ENCODE measurements around the gene ATAD5. TPM values are rescaled to one million over a fixed set of nuclear protein-coding genes. Genes with fewer than 3 reads are reported as not detected.

Gene ATAD5
- total RNA-seq, 1 donor from 2014 or later = 6.4 TPM

- H3K27me3 Mint-ChIP-seq (ENCODE audit: unreplicated experiment) = no peaks in the 10 kb centered on the region
- no peaks in the 10 kb centered on the region for H3K9me3 Mint-ChIP-seq (ENCODE audit: unreplicated experiment)
- H3K27ac Mint-ChIP-seq (ENCODE audit: unreplicated experiment) = no peak overlapping the region
- no peak for DNase-seq
- H3K4me3 Mint-ChIP-seq (ENCODE audit: unreplicated experiment) = no peak overlapping the region
- no peaks in the 10 kb centered on the region for H3K36me3 Mint-ChIP-seq (ENCODE audit: unreplicated experiment)
- H3K4me1 Mint-ChIP-seq (ENCODE audit: low read depth, unreplicated experiment) = no peaks in the 10 kb centered on the region
- TF ChIP-seq CTCF (IDR thresholded peaks at IDR 0.05; ENCODE audit: partially characterized antibody, unreplicated experiment) = no peak
Measured at GRCh38 chr17:30794372-30794771, 37.4 kb upstream of the ATAD5 start.

GRCh38 chr17:30796016-30796415 lies 35.8 kb upstream of the ATAD5 start:
- no peak for TF ChIP-seq CTCF (IDR thresholded peaks at IDR 0.05; ENCODE audit: partially characterized antibody, unreplicated experiment)
- Mint-ChIP-seq H3K36me3 (ENCODE audit: unreplicated experiment) (no peaks in the 10 kb centered on the region), H3K4me3 (ENCODE audit: unreplicated experiment) (no peak overlapping the region), H3K27me3 (ENCODE audit: unreplicated experiment) (no peaks in the 10 kb centered on the region), H3K27ac (ENCODE audit: unreplicated experiment) (no peak overlapping the region), H3K9me3 (ENCODE audit: unreplicated experiment) (no peaks in the 10 kb centered on the region), H3K4me1 (ENCODE audit: low read depth, unreplicated experiment) (no peaks in the 10 kb centered on the region)
- no peak for DNase-seq

GRCh38 chr17:30801671-30802070 lies 30.1 kb upstream of the ATAD5 start:
- no peak for DNase-seq
- peaks cover 5% of the 10 kb centered on the region for H3K36me3 Mint-ChIP-seq (ENCODE audit: unreplicated experiment)
- no peaks in the 10 kb centered on the region for H3K9me3 Mint-ChIP-seq (ENCODE audit: unreplicated experiment)
- no peak overlapping the region for H3K27ac Mint-ChIP-seq (ENCODE audit: unreplicated experiment)
- no peak overlapping the region for H3K4me3 Mint-ChIP-seq (ENCODE audit: unreplicated experiment)
- H3K27me3 Mint-ChIP-seq (ENCODE audit: unreplicated experiment) = peaks cover 2% of the 10 kb centered on the region
- TF ChIP-seq CTCF (IDR thresholded peaks at IDR 0.05; ENCODE audit: partially characterized antibody, unreplicated experiment) = no peak
- H3K4me1 Mint-ChIP-seq (ENCODE audit: low read depth, unreplicated experiment) = no peaks in the 10 kb centered on the region

- peaks cover 5% of the 10 kb centered on the region for H3K36me3 Mint-ChIP-seq (ENCODE audit: unreplicated experiment)
- TF ChIP-seq CTCF (IDR thresholded peaks at IDR 0.05; ENCODE audit: partially characterized antibody, unreplicated experiment) = peak; percentile 25
- no peak overlapping the region for H3K4me3 Mint-ChIP-seq (ENCODE audit: unreplicated experiment)
- H3K4me1 Mint-ChIP-seq (ENCODE audit: low read depth, unreplicated experiment) = no peaks in the 10 kb centered on the region
- H3K9me3 Mint-ChIP-seq (ENCODE audit: unreplicated experiment) = no peaks in the 10 kb centered on the region
- DNase-seq = no peak
- no peak overlapping the region for H3K27ac Mint-ChIP-seq (ENCODE audit: unreplicated experiment)
- H3K27me3 Mint-ChIP-seq (ENCODE audit: unreplicated experiment) = peaks cover 2% of the 10 kb centered on the region
Measured at GRCh38 chr17:30805944-30806456, 25.8 kb upstream of the ATAD5 start.

GRCh38 chr17:30807896-30808295 lies 23.9 kb upstream of the ATAD5 start:
- H3K27me3 Mint-ChIP-seq (ENCODE audit: unreplicated experiment) = no peaks in the 10 kb centered on the region
- no peak for DNase-seq
- H3K4me1 Mint-ChIP-seq (ENCODE audit: low read depth, unreplicated experiment) = no peaks in the 10 kb centered on the region
- no peak for TF ChIP-seq CTCF (IDR thresholded peaks at IDR 0.05; ENCODE audit: partially characterized antibody, unreplicated experiment)
- no peaks in the 10 kb centered on the region for H3K9me3 Mint-ChIP-seq (ENCODE audit: unreplicated experiment)
- no peak overlapping the region for H3K4me3 Mint-ChIP-seq (ENCODE audit: unreplicated experiment)
- H3K36me3 Mint-ChIP-seq (ENCODE audit: unreplicated experiment) = peaks cover 5% of the 10 kb centered on the region
- no peak overlapping the region for H3K27ac Mint-ChIP-seq (ENCODE audit: unreplicated experiment)
